Psoas muscle (tissue), 8 donors: ENCODE data around the gene HIVEP1. TPM values are rescaled to one million over a fixed set of nuclear protein-coding genes. Genes with fewer than 3 reads are reported as not detected.

Source experiments
- ATAC-seq, 4 donors: fragments of 200-7000 bp; cut with Tn5 transposase; one replicate each; pipeline ENCODE4 v1.9.1; 2020; ENCODE audit warnings: moderate library complexity in 3 of 4, mild to moderate bottlenecking in 2 of 4
- DNase-seq, 2 donors: peaks; one replicate each; pipeline ENCODE4 v3.0.0-alpha.2; 2020
- H3K27ac ChIP-seq: fragments of 200-600 bp; one replicate; pipeline ENCODE4 v1.8.0; 2022
- H3K27me3 ChIP-seq, 3 donors: fragments of 200-600 bp in 1 of 3; one replicate each; pipeline versions ENCODE4 v1.6.1 to v1.8.0; 2013 to 2022; ENCODE audit warnings: low read length in 2 of 3, mild to moderate bottlenecking in 2 of 3, moderate library complexity in 1 of 3; ENCODE audit not compliant: insufficient read depth in 3 of 3
- H3K36me3 ChIP-seq, 2 donors: fragments of 200-600 bp in 1 of 2; one replicate each; pipeline versions ENCODE4 v1.6.1 to v1.8.0; 2013 to 2022; ENCODE audit warnings: low read depth in 1 of 2, mild to moderate bottlenecking in 1 of 2, moderate library complexity in 1 of 2; ENCODE audit not compliant: insufficient read depth in 1 of 2
- H3K4me1 ChIP-seq: fragments of 200-600 bp; one replicate; pipeline ENCODE4 v1.8.0; 2022
- H3K4me3 ChIP-seq: fragments of 200-600 bp; one replicate; pipeline ENCODE4 v1.8.0; 2022; ENCODE audit warnings: mild to moderate bottlenecking
- H3K9me3 ChIP-seq: fragments of 200-600 bp; one replicate; pipeline ENCODE4 v1.8.0; 2022
- CTCF ChIP-seq: fragments of 200-600 bp; IDR thresholded peaks from one replicate; pipeline ENCODE4 v1.8.0; 2022; ENCODE audit warnings: antibody characterized with exemption
- WGBS, 3 donors: extraction: QIAGEN DNeasy Blood & Tissue Kit; methylation state at CpG; one replicate each; pipeline versions ENCODE4 v1.1.6 to v1.1.7; 2013; 5-methylcytosine and 5-hydroxymethylcytosine counted together
- intact Hi-C, 2 donors: fragments of 100-400 bp; cut with DNase I; formaldehyde crosslinking; loops; one replicate each; pipeline versions ENCODE4 v1.11.0 to v1.14.2; 2022
- polyA plus RNA-seq, 3 donors: library from polyadenylated mRNA; stranded (reverse); fragments of 200-250 nt; gene quantifications; one replicate each; pipeline ENCODE4 v1.2.3, GENCODE V29; 2013
- total RNA-seq, 4 donors: library from RNA; stranded (reverse); fragmentation: NEBNext Ultra II Directional in 2 of 4; extraction: Animal tissue kit (Norgen Biotek cat#: 25700) in 2 of 4; gene quantifications; one replicate each; pipeline versions ENCODE4 v1.2.1 to v1.2.4, GENCODE V29; 2021 to 2023
- donor health status: healthy with polysubstance abuse.
- donor health status: DM: no; HTN: no; CAD: no; lungs with moderate emphysema.
- donor health status: Bipolar disorder and iron deficiency.
- donor health status: healthy.
- donor health status: DM: yes; HTN: yes; CAD: no.
- donor health status: DM: no; HTN: no; CAD: no.
- donor health status: DM: no; HTN: no; CAD: no.
- donor health status: DM: yes; HTN: yes; CAD: no.

Gene HIVEP1
- total and polyA plus RNA-seq, 7 donors = 4.0 to 13.1 (median 6.7) TPM

- DNase-seq = no peak
- intact Hi-C loops = no loop called here
Measured at GRCh38 chr6:12029979-12030737, 18.0 kb downstream of the HIVEP1 start.

GRCh38 chr6:12030993-12031550, 19.0 kb downstream of the HIVEP1 start:
- intact Hi-C loops = no loop called here
- 97 to 99% (median 98%) methylated on average over 2 of the region's 2 CpGs for WGBS, 3 donors
- peaks cover 8% of the 10 kb centered on the region for H3K9me3 ChIP-seq
- H3K27ac ChIP-seq = no peak overlapping the region
- no peaks in the 10 kb centered on the region for H3K36me3 ChIP-seq
- H3K27me3 ChIP-seq = no peaks in the 10 kb centered on the region
- ATAC-seq (no peak), DNase-seq (no peak)
- TF ChIP-seq CTCF = no peak
- peaks cover 12% of the 10 kb centered on the region for H3K4me1 ChIP-seq
- no peak overlapping the region for H3K4me3 ChIP-seq

More at GRCh38 chr6:12029979-12030737, 18.0 kb downstream of the HIVEP1 start:
- Histone ChIP-seq H3K27ac (no peak overlapping the region), H3K27me3 (no peaks in the 10 kb centered on the region), H3K9me3 (peaks cover 8% of the 10 kb centered on the region), H3K36me3 (no peaks in the 10 kb centered on the region), H3K4me3 (no peak overlapping the region), H3K4me1 (peaks cover 12% of the 10 kb centered on the region)
- 96 to 98% (median 97%) methylated on average over 4 of the region's 4 CpGs for WGBS, 3 donors
- no peak for TF ChIP-seq CTCF
- ATAC-seq = no peak

GRCh38 chr6:12032783-12033573, 20.9 kb downstream of the HIVEP1 start:
- no peaks in the 10 kb centered on the region for H3K27me3 ChIP-seq
- no peak overlapping the region for H3K27ac ChIP-seq
- intact Hi-C loops = no loop called here
- H3K9me3 ChIP-seq = peaks cover 8% of the 10 kb centered on the region
- peaks cover 12% of the 10 kb centered on the region for H3K4me1 ChIP-seq
- 67 to 78% (median 71%) methylated on average over 8 of the region's 8 CpGs for WGBS, 3 donors
- H3K4me3 ChIP-seq = no peak overlapping the region
- ATAC-seq (no peak), DNase-seq (no peak)
- no peak for TF ChIP-seq CTCF
- H3K36me3 ChIP-seq = no peaks in the 10 kb centered on the region

GRCh38 chr6:12033770-12034169, 21.7 kb downstream of the HIVEP1 start:
- no peak for TF ChIP-seq CTCF
- H3K4me1 ChIP-seq = peaks cover 12% of the 10 kb centered on the region
- ATAC-seq = no peak
- WGBS, 3 donors = 40 to 51% (median 40%) methylated on average over 4 of the region's 4 CpGs
- no peak overlapping the region for H3K27ac ChIP-seq
- DNase-seq = no peak
- H3K27me3 ChIP-seq = no peaks in the 10 kb centered on the region
- H3K4me3 ChIP-seq = no peak overlapping the region
- H3K9me3 ChIP-seq = peaks cover 8% of the 10 kb centered on the region
- intact Hi-C loops = no loop called here
- no peaks in the 10 kb centered on the region for H3K36me3 ChIP-seq
